HepG2 (cell line): ENCODE results near the gene WIPF2. TPM values are rescaled to one million over a fixed set of nuclear protein-coding genes. Genes with fewer than 3 reads are reported as not detected.

Experiments used
- ARNT2 ChIP-seq: sonication (generic); formaldehyde crosslinking; IDR thresholded peaks from 2 replicates; pipeline ENCODE4 v1.8.0; 2022; ENCODE audit warnings: mild to moderate bottlenecking, low read depth, missing genetic modification reagents, moderate library complexity
- CEBPG ChIP-seq: IDR thresholded peaks from 2 replicates; pipeline ENCODE4 v1.6.1; 2016
- ERF ChIP-seq: IDR thresholded peaks from 2 replicates; pipeline ENCODE4 v1.6.1; 2018; ENCODE audit warnings: missing biosample characterization, missing genetic modification reagents
- GMEB1 ChIP-seq: sonication (generic); formaldehyde crosslinking; IDR thresholded peaks from 2 replicates; pipeline ENCODE4 v1.5.1; 2020; ENCODE audit warnings: missing genetic modification reagents, mild to moderate bottlenecking, borderline replicate concordance
- HNF4A ChIP-seq: sonication (generic); formaldehyde crosslinking; IDR thresholded peaks from 2 replicates; pipeline ENCODE4 v1.4.0; 2020; ENCODE audit warnings: missing genetic modification reagents
- HNF4G ChIP-seq, 2 experiments: sonication (generic) in 1 of 2; formaldehyde crosslinking in 1 of 2; IDR thresholded peaks; 2 replicates each; pipeline versions ENCODE4 v1.4.0 to v1.6.1; 2011 to 2020; ENCODE audit warnings: borderline replicate concordance in 2 of 2, low read depth in 2 of 2, mild to moderate bottlenecking in 2 of 2, low read length in 1 of 2, missing genetic modification reagents in 1 of 2, moderate library complexity in 1 of 2
- IRF9 ChIP-seq: sonication (generic); formaldehyde crosslinking; IDR thresholded peaks from 2 replicates; pipeline ENCODE4 v1.8.0; 2022; ENCODE audit warnings: missing genetic modification reagents, mild to moderate bottlenecking, borderline replicate concordance
- KAT8 ChIP-seq: IDR thresholded peaks from 2 replicates; pipeline ENCODE4 v1.6.1; 2016; ENCODE audit warnings: missing genetic modification reagents, missing compliant biosample characterization
- KDM2A ChIP-seq: sonication (generic); formaldehyde crosslinking; IDR thresholded peaks from 2 replicates; pipeline ENCODE4 v1.4.0; 2020; ENCODE audit warnings: low read depth, missing genetic modification reagents, borderline replicate concordance
- MAFG ChIP-seq: sonication (generic); formaldehyde crosslinking; IDR thresholded peaks from 2 replicates; pipeline ENCODE4 v1.5.1; 2020; ENCODE audit warnings: mild to moderate bottlenecking, missing genetic modification reagents
- MAZ ChIP-seq, 2 experiments: sonication (generic) in 1 of 2; formaldehyde crosslinking in 1 of 2; IDR thresholded peaks; 2 replicates each; pipeline versions ENCODE4 v1.5.0 to v1.6.1; 2012 to 2020; ENCODE audit warnings: low read depth in 2 of 2, mild to moderate bottlenecking in 2 of 2, borderline replicate concordance in 1 of 2, improper control_type of control experiment in 1 of 2, low read length in 1 of 2, missing genetic modification reagents in 1 of 2, moderate library complexity in 1 of 2
- MED13 ChIP-seq: sonication (generic); formaldehyde crosslinking; IDR thresholded peaks from 2 replicates; pipeline ENCODE4 v1.5.0; 2020; ENCODE audit warnings: missing genetic modification reagents
- NFKBIZ ChIP-seq: IDR thresholded peaks from 2 replicates; pipeline ENCODE4 v1.6.1; 2018; ENCODE audit warnings: missing genetic modification reagents, missing compliant biosample characterization
- RNF219 ChIP-seq: sonication (generic); formaldehyde crosslinking; IDR thresholded peaks from 2 replicates; pipeline ENCODE4 v1.5.0; 2020; ENCODE audit warnings: mild to moderate bottlenecking, missing genetic modification reagents
- SMAD1 ChIP-seq: sonication (generic); formaldehyde crosslinking; IDR thresholded peaks from 2 replicates; pipeline ENCODE4 v1.4.0; 2020; ENCODE audit warnings: missing genetic modification reagents, low read depth, mild to moderate bottlenecking, borderline replicate concordance
- TMF1 ChIP-seq: sonication (generic); formaldehyde crosslinking; IDR thresholded peaks from 2 replicates; pipeline ENCODE4 v1.8.1; 2022; ENCODE audit warnings: low read depth, missing genetic modification reagents
- UBTF ChIP-seq: sonication (generic); formaldehyde crosslinking; IDR thresholded peaks from 2 replicates; pipeline ENCODE4 v1.4.0; 2020; ENCODE audit warnings: mild to moderate bottlenecking, missing genetic modification reagents
- polyA plus RNA-seq, 8 experiments: library from polyadenylated mRNA; depleted of rRNA in 3 of 8; stranded (reverse) in 7 of 8; unstranded in 1 of 8; fragments of >200 nt; fragmentation: Illumina TruSeq in 4 of 8; extraction: Trizol in 4 of 8; gene quantifications; 2 replicates each; pipeline versions ENCODE4 v1.2.1 to v1.2.3, GENCODE V29; 2011 to 2016; ENCODE audit warnings: low read depth in 4 of 8, missing spikeins in 1 of 8, mixed read lengths in 1 of 8; ENCODE audit not compliant: insufficient read depth in 1 of 8
- total RNA-seq, 5 experiments: library from RNA; depleted of rRNA; stranded (reverse); fragments of >200 nt; fragmentation: Illumina TruSeq; extraction: Trizol; gene quantifications; 2 replicates each; pipeline ENCODE4 v1.2.3, GENCODE V29; 2016; ENCODE audit warnings: low read depth in 1 of 5

The WIPF2 gene
- total and polyA plus RNA-seq, 2 of the 13 experiments (the other 11 are each of a cell fraction or from before 2014, with no cell fraction given), result 7.2 to 10.8 TPM

GRCh38 chr17:40190197-40191021, 28.7 kb upstream of the WIPF2 start (continued):
- TF ChIP-seq HNF4A (CRISPR knock-in tag) (peak; percentile 75), GMEB1 (peak; percentile 12; the same call in 1 of the 2 replicates), TMF1 (CRISPR knock-in tag) (no peak), HNF4G (IDR thresholded peaks at IDR 0.05; ENCODE audit: borderline replicate concordance, low read depth, low read length) (peak; percentile 79), HNF4G (CRISPR knock-in tag; IDR thresholded peaks at IDR 0.05; ENCODE audit: borderline replicate concordance, low read depth) (0 out of 2 replicates have a peak, but pooled peaks have one; percentile 23), IRF9 (CRISPR knock-in tag) (no peak), NFKBIZ (CRISPR knock-in tag) (0 out of 2 replicates have a peak, but pooled peaks have one; percentile 38), MED13 (CRISPR knock-in tag) (no peak), KAT8 (CRISPR knock-in tag) (no peak), RNF219 (CRISPR knock-in tag) (no peak), MAZ (IDR thresholded peaks at IDR 0.05; ENCODE audit: borderline replicate concordance, low read depth, low read length) (peak; percentile 38; the same call in 1 of the 2 replicates), MAZ (CRISPR knock-in tag; IDR thresholded peaks at IDR 0.05; ENCODE audit: low read depth) (no peak), MAFG (no peak), KDM2A (CRISPR knock-in tag) (peak; percentile 47), ERF (CRISPR knock-in tag) (0 out of 2 replicates have a peak, but pooled peaks have one; percentile 5), CEBPG (CRISPR knock-in tag) (0 out of 2 replicates have a peak, but pooled peaks have one; percentile 8), ARNT2 (CRISPR knock-in tag) (no peak), SMAD1 (no peak), UBTF (peak; percentile 31)
